ENCODE measurements around the gene NAV2.

NAV2 gene

GRCh38 chr11:20042045-20042639, 329.5 kb downstream of the NAV2 start:
- DNase-seq (ENCODE audit: low read depth) = no peak
- in situ Hi-C loops (cut with HindIII; ENCODE audit: low sequenced_read_pairs) = no loop called here
- H3K4me3 ChIP-seq (ENCODE audit: low read depth, low read length) = no peak overlapping the region
- TF ChIP-seq CTCF (IDR thresholded peaks at IDR 0.05; ENCODE audit: low read depth, low read length, missing control alignments) = no peak

- DNase-seq (ENCODE audit: low read depth) = no peak
- TF ChIP-seq CTCF (IDR thresholded peaks at IDR 0.05; ENCODE audit: low read depth, low read length, missing control alignments) = no peak
- in situ Hi-C loops (cut with HindIII; ENCODE audit: low sequenced_read_pairs) = no loop called here
- no peak overlapping the region for H3K4me3 ChIP-seq (ENCODE audit: low read depth, low read length)
Observed at GRCh38 chr11:20042811-20043341, 330.2 kb downstream of the NAV2 start.

- TF ChIP-seq CTCF (IDR thresholded peaks at IDR 0.05; ENCODE audit: low read depth, low read length, missing control alignments) = no peak
- DNase-seq (ENCODE audit: low read depth) = no peak
- H3K4me3 ChIP-seq (ENCODE audit: low read depth, low read length) = no peak overlapping the region
- in situ Hi-C loops (cut with HindIII; ENCODE audit: low sequenced_read_pairs) = no loop called here
Observed at GRCh38 chr11:20043992-20044391, 331.4 kb downstream of the NAV2 start.

- in situ Hi-C loops (cut with HindIII; ENCODE audit: low sequenced_read_pairs) = no loop called here
- DNase-seq (ENCODE audit: low read depth) = no peak
- no peak for TF ChIP-seq CTCF (IDR thresholded peaks at IDR 0.05; ENCODE audit: low read depth, low read length, missing control alignments)
Observed at GRCh38 chr11:20045098-20045688, 332.6 kb downstream of the NAV2 start.

GRCh38 chr11:20046416-20046815, 333.8 kb downstream of the NAV2 start:
- DNase-seq (ENCODE audit: low read depth) = no peak
- in situ Hi-C loops (cut with HindIII; ENCODE audit: low sequenced_read_pairs) = no loop called here

More at GRCh38 chr11:20045098-20045688, 332.6 kb downstream of the NAV2 start:
- H3K4me3 ChIP-seq (ENCODE audit: low read depth, low read length) = no peak overlapping the region

More at GRCh38 chr11:20046416-20046815, 333.8 kb downstream of the NAV2 start:
- H3K4me3 ChIP-seq (ENCODE audit: low read depth, low read length) = no peak overlapping the region
- no peak for TF ChIP-seq CTCF (IDR thresholded peaks at IDR 0.05; ENCODE audit: low read depth, low read length, missing control alignments)

Measured in astrocyte of the cerebellum (primary cell).